ENCODE data around the gene ANKRD27. TPM values are rescaled to one million over a fixed set of nuclear protein-coding genes. Genes with fewer than 3 reads are reported as not detected.

The ANKRD27 gene
- polyA plus RNA-seq, 10 donors, result 9.3 to 15.4 (median 12.0) TPM

GRCh38 chr19:32563761-32564160 is 111.2 kb downstream of the ANKRD27 start:
- DNase-seq, result no peak

GRCh38 chr19:32558607-32559228 is 116.3 kb downstream of the ANKRD27 start:
- DNase-seq, result no peak

GRCh38 chr19:32555786-32556185 is 119.2 kb downstream of the ANKRD27 start:
- no peak for DNase-seq

GRCh38 chr19:32550666-32551065 is 124.3 kb downstream of the ANKRD27 start:
- DNase-seq, result no peak

Other genes with a start within 250 kb of the ANKRD27 start
- gene PDCD5, start 94.0 kb downstream of the ANKRD27 start, polyA plus RNA-seq (ENCODE audit: insufficient read length in 10 of 10), result 100 to 1,000 TPM; 115 to 144 (median 130) TPM
- under 1 TPM in 8 of 10 donors, not detected in 2; 0.08 to 0.99 (median 0.18) TPM for gene RGS9BP, start 668 bp upstream of the ANKRD27 start, polyA plus RNA-seq (ENCODE audit: insufficient read length in 10 of 10)
- 10 to 100 TPM in 1 of 10 donors, 1 to 10 TPM in 9; 6.2 to 10.6 (median 8.1) TPM for gene NUDT19, start 16.6 kb upstream of the ANKRD27 start, polyA plus RNA-seq (ENCODE audit: insufficient read length in 10 of 10)
- gene TDRD12, start 44.6 kb upstream of the ANKRD27 start, polyA plus RNA-seq (ENCODE audit: insufficient read length in 10 of 10), result 1 to 10 TPM in 1 of 10 donors, under 1 TPM in 9; 0.10 to 1.3 (median 0.32) TPM
- under 1 TPM; 0.12 to 0.72 (median 0.60) TPM for gene SLC7A9, start 194.6 kb upstream of the ANKRD27 start, polyA plus RNA-seq (ENCODE audit: insufficient read length in 10 of 10)